Mammary epithelial cell (primary cell): ENCODE results near the gene HSCB.

ENCODE experiments used
- CTCF ChIP-seq, 2 donors: IDR thresholded peaks in 1 of 2; conservative IDR thresholded peaks in 1 of 2; 2 replicates each; pipeline ENCODE4 v1.5.1; 2011 to 2012; ENCODE audit warnings: inconsistent platforms in 2 of 2, low read length in 2 of 2, mild to moderate bottlenecking in 2 of 2, control low read depth in 1 of 2, low read depth in 1 of 2; ENCODE audit not compliant: insufficient read depth in 1 of 2; ENCODE audit errors: extremely low read depth in 1 of 2
- EZH2 ChIP-seq: IDR thresholded peaks from 2 replicates; pipeline ENCODE4 v1.6.1; 2012; ENCODE audit warnings: low read length, inconsistent platforms, borderline replicate concordance

GRCh38 chr22:28801845-28802594 lies 60.2 kb downstream of the HSCB start:
- TF ChIP-seq CTCF (conservative IDR thresholded peaks at IDR 0.05 in 1 of 2, IDR thresholded peaks at IDR 0.05 in 1 of 2; ENCODE audit: extremely low read depth in 1 of 2, insufficient read depth in 1 of 2, low read depth in 1 of 2, low read length in 2 of 2) (no peak), EZH2 (no peak)
